ENCODE measurements around the gene ACTL8.

DNA sequence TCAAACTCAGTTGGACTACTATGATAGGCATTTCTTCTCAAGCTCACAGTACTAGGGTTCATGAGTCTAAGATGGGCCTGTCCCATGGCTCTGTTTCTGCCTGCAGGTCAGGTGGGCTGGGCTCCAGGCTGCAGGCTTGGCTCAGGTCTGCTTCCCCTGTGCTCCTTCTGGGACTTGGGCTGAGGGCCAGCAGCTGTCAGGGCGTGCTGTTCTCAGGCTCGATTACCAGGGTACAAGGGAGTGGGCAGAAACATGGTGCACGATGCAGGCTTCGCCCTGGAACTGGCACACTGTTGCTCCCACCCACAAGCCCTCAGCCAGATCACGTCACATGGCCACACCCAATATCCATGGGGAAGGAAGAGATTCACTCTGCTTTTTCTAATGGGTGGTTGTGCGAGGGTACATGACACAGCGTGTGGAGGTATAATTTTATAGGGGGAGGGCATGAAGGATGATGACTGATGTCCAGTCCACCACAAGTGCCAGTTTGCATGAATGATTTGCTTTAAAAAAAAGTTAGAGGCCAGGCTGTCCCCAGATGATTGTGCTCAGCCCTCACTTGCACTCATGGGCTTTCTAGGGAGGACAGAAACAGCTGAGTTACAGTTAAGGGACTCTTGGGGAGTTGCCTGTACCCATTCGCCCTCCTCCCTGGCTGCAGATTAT lies 118.0 kb downstream of the ACTL8 start:
- TF ChIP-seq, protein P1, sequence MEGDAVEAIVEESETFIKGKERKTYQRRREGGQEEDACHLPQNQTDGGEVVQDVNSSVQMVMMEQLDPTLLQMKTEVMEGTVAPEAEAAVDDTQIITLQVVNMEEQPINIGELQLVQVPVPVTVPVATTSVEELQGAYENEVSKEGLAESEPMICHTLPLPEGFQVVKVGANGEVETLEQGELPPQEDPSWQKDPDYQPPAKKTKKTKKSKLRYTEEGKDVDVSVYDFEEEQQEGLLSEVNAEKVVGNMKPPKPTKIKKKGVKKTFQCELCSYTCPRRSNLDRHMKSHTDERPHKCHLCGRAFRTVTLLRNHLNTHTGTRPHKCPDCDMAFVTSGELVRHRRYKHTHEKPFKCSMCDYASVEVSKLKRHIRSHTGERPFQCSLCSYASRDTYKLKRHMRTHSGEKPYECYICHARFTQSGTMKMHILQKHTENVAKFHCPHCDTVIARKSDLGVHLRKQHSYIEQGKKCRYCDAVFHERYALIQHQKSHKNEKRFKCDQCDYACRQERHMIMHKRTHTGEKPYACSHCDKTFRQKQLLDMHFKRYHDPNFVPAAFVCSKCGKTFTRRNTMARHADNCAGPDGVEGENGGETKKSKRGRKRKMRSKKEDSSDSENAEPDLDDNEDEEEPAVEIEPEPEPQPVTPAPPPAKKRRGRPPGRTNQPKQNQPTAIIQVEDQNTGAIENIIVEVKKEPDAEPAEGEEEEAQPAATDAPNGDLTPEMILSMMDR (IDR thresholded peaks at IDR 0.05; ENCODE audit: low read depth, low read length) = no peak
- no peak for TF ChIP-seq POLR2A (IDR thresholded peaks at IDR 0.05; ENCODE audit: extremely low read depth, insufficient read length)
